Measurements from ENCODE around the gene NOXA1. TPM values are rescaled to one million over a fixed set of nuclear protein-coding genes. Genes with fewer than 3 reads are reported as not detected.
A peak's percentile ranks its signal among the peaks of the same experiment; 100 is the strongest.

The NOXA1 gene
- total and polyA plus RNA-seq, 3 donors from 2014 or later = 2.5 to 8.0 (median 4.6) TPM

DNA sequence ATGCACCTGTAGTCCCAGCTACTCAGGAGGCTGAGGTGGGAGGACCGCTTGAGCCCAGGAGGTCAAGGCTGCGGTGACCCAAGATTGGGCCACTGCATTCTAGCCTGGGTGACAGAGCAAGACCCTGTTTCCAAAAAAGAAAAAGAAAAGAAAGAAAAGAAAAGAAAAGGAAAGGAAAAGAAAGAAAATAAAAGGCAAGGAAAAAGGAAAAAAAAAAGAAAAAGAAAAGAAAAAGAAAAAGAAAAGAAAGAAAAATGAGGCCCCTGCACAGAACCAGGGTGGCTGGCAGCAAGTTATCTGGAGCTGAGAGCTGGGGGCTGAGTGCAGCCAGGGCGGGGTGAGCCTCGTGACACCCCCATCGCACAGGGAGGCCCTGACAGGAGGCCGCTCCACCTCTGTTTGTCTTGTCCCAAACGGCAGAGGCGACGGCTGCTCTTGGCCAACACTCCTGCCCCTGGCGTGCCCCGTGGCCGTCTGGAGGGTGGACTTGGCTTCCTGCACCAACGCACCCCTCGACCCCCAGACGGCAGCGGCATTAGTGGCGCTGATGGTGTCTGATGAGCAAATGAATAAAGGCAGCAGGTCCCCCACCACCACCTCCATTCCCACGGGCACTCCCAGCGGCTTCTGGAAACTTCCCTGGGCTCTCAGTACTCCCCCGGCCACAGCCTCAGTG, 17.0 kb upstream of the NOXA1 start:
- Histone ChIP-seq H3K4me3 (peak overlapping the region; percentile 34 to 45), H3K27ac (peak overlapping the region; percentile 84), H3K4me1 (peaks cover 27% of the 10 kb centered on the region), H3K27me3 (no peaks in the 10 kb centered on the region), H3K36me3 (ENCODE audit: low read depth, missing control alignments) (no peaks in the 10 kb centered on the region), H3K9me3 (no peaks in the 10 kb centered on the region)
- no peak for DNase-seq
- intact Hi-C loops (cut with DNase I; ENCODE audit: low total_unique reads) = loop anchor here (10.0 kb wide), 1 partner anchor 91 kb away; no protein-coding TSS in a partner anchor
- 26 to 33% methylated on average over 13 to 20 of the region's 20 CpGs for WGBS, 2 donors
- TF ChIP-seq, protein P1, sequence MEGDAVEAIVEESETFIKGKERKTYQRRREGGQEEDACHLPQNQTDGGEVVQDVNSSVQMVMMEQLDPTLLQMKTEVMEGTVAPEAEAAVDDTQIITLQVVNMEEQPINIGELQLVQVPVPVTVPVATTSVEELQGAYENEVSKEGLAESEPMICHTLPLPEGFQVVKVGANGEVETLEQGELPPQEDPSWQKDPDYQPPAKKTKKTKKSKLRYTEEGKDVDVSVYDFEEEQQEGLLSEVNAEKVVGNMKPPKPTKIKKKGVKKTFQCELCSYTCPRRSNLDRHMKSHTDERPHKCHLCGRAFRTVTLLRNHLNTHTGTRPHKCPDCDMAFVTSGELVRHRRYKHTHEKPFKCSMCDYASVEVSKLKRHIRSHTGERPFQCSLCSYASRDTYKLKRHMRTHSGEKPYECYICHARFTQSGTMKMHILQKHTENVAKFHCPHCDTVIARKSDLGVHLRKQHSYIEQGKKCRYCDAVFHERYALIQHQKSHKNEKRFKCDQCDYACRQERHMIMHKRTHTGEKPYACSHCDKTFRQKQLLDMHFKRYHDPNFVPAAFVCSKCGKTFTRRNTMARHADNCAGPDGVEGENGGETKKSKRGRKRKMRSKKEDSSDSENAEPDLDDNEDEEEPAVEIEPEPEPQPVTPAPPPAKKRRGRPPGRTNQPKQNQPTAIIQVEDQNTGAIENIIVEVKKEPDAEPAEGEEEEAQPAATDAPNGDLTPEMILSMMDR (IDR thresholded peaks at IDR 0.05) = no peak
- no peak for TF ChIP-seq POLR2A (IDR thresholded peaks at IDR 0.05)

DNA sequence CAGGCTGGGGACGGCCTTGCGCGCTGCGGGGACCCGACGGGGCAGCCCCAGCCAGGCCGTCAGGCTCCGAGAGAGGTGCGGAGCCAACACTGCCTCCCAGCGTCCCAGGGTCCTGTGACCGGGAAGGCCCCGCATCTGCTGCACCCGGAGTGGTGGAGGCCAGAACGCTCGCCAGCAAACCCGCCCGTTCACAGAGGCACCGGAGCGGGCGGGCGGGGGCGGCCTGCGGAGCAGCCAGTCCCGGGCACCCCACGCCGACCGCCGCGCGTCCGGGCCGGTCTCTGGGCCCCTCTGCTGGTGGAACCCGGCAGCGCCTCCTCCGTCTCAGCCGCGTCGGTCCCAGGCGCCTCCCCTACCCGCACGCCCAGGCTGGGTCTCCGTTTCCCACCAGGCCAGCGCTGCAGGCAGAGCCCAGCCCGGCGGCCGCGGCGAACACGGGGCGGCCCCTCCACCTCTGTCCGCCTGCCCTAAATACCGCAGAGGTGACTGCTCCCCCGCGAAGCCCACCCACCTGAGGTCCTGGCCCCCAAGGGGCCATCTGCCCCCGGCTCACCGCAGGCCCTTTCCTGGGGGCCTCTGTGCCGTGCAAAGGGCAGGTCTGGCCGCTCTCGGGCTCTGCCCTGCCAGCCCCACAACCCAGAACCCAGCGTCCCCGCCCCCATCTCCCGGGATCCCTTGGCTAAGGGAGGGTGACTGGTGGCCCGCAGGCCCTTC, 16.2 kb upstream of the NOXA1 start:
- Histone ChIP-seq H3K36me3 (ENCODE audit: low read depth, missing control alignments) (no peaks in the 10 kb centered on the region), H3K9me3 (no peaks in the 10 kb centered on the region), H3K4me1 (peaks cover 35% of the 10 kb centered on the region), H3K4me3 (peak overlapping the region; percentile 34 to 45), H3K27me3 (no peaks in the 10 kb centered on the region), H3K27ac (peak overlapping the region; percentile 84)
- peak; percentile 68 for DNase-seq
- intact Hi-C loops (cut with DNase I; ENCODE audit: low total_unique reads) = loop anchor here (10.0 kb wide), 1 partner anchor 92 kb away; no protein-coding TSS in a partner anchor
- TF ChIP-seq POLR2A (IDR thresholded peaks at IDR 0.05) = no peak
- TF ChIP-seq, protein P1 (IDR thresholded peaks at IDR 0.05) = peak; percentile 72 to 83 (median 77)
- 0 to 2% methylated on average over 3 to 41 of the region's 63 CpGs for WGBS, 2 donors

DNA sequence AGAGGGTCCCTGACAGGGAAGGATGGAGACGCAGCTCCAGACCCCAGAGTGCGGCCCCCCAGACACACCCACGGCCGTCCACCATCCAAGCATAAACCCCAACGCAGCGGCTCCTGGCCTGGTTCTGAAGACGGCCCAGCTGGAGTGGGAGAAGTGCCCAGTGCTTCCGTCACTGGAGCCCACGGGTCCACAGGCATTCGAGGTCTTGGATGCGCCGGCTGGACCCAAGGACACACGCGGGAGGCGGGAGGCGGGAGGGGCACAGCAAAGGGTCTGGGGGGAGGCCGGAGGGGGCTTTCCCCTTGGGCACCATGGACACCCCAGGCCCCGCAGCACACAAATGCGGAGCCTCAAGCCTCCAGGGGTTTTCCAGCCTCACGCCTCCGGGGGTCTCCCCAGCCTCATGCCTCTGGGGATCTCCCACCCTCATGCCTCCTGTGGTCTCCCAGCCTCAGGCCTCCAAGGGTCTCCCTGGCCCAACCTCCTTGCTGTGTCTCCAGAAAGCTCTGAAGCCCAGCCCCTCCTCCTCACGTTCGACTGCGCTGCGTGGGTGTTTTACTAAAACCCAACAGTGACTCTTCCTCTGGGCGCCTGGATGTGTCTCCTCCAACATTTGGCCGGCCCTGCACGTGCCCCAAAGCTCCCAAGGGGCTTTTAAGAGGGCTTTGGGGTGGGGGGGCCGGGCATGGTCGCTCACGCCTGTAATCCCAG, 15.4 kb upstream of the NOXA1 start:
- WGBS, 2 donors = 3 to 15% methylated on average over 6 to 30 of the region's 31 CpGs
- Histone ChIP-seq H3K36me3 (ENCODE audit: low read depth, missing control alignments) (no peaks in the 10 kb centered on the region), H3K4me1 (peaks cover 38% of the 10 kb centered on the region), H3K4me3 (peak overlapping the region; percentile 34 to 45), H3K27me3 (no peaks in the 10 kb centered on the region), H3K27ac (peak overlapping the region; percentile 84), H3K9me3 (no peaks in the 10 kb centered on the region)
- intact Hi-C loops (cut with DNase I; ENCODE audit: low total_unique reads) = loop anchor here (10.0 kb wide), 1 partner anchor 93 kb away; no protein-coding TSS in a partner anchor
- peak; percentile 81 for DNase-seq
- TF ChIP-seq, protein P1 (IDR thresholded peaks at IDR 0.05) = no peak
- TF ChIP-seq POLR2A (IDR thresholded peaks at IDR 0.05) = no peak

DNA sequence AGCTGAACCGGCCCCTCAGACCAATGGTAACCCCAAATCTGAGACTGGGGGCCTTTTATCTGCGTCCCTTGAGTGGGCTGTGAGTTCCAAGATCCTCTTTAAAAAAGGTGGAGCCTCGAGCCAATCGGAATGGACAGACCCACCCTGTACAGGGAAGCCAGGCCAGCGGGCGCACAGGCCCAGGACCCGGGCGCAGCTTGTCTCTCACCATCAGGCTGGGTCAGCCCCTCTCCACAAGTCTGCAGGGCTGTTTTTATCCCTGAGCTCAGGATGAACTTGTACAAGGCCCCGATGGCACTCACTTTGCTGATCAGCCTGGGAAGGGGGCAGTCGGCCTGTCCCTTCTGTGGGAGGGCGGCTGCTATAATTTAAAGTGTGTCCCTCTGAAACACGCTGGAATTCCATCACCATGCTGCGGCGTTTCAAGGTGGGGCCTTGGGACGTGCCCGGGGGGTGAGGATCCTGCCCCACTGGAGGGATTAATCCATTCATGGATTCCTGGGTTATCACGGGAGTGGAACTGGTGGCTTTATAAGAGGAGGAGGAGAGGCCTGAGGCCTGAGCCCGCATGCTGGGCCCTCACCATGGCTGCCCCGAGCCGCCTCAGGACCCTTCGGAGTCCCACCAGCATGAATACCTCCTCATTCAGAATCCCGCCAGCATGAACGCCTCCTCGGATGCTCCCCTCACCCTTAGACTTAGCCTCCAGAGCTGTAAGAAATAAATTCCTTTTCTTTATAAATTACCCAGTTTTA, 14.4 kb upstream of the NOXA1 start:
- Histone ChIP-seq H3K4me1 (peaks cover 38% of the 10 kb centered on the region), H3K36me3 (ENCODE audit: low read depth, missing control alignments) (no peaks in the 10 kb centered on the region), H3K9me3 (no peaks in the 10 kb centered on the region), H3K27ac (peak overlapping the region; percentile 9 to 84), H3K4me3 (no peak overlapping the region), H3K27me3 (no peaks in the 10 kb centered on the region)
- WGBS, 2 donors = 86 to 87% methylated on average over 16 to 24 of the region's 24 CpGs
- TF ChIP-seq, protein P1 (IDR thresholded peaks at IDR 0.05) = no peak
- TF ChIP-seq POLR2A (IDR thresholded peaks at IDR 0.05) = no peak
- intact Hi-C loops (cut with DNase I; ENCODE audit: low total_unique reads) = loop anchor here (10.0 kb wide), 1 partner anchor 94 kb away; no protein-coding TSS in a partner anchor
- DNase-seq = no peak

Data from testis (tissue), 3 donors.